Measurements from ENCODE around the gene MYT1. TPM values are rescaled to one million over a fixed set of nuclear protein-coding genes. Genes with fewer than 3 reads are reported as not detected.

The MYT1 gene
- total RNA-seq, 4 donors from 2014 or later: 0.21 TPM; not detected in 3

GRCh38 chr20:64224351-64225170, 60.3 kb downstream of the MYT1 start:
- no peak for TF ChIP-seq POLR2A (IDR thresholded peaks at IDR 0.05)
- no peak for TF ChIP-seq CTCF (IDR thresholded peaks at IDR 0.05)
- no peaks in the 10 kb centered on the region for H3K9me3 ChIP-seq
- no peaks in the 10 kb centered on the region for H3K27me3 ChIP-seq
- no peak overlapping the region for H3K4me3 ChIP-seq
- intact Hi-C loops (cut with DNase I; ENCODE audit: low total_unique reads): no loop called here
- H3K27ac ChIP-seq: no peak overlapping the region
- DNase-seq: no peak
- H3K4me1 ChIP-seq: no peaks in the 10 kb centered on the region
- H3K36me3 ChIP-seq: no peaks in the 10 kb centered on the region

GRCh38 chr20:64225171-64225595, 60.9 kb downstream of the MYT1 start:
- no peaks in the 10 kb centered on the region for H3K4me1 ChIP-seq
- H3K27me3 ChIP-seq: no peaks in the 10 kb centered on the region
- no peak overlapping the region for H3K27ac ChIP-seq
- intact Hi-C loops (cut with DNase I; ENCODE audit: low total_unique reads): no loop called here
- H3K9me3 ChIP-seq: no peaks in the 10 kb centered on the region
- TF ChIP-seq CTCF (IDR thresholded peaks at IDR 0.05): no peak
- no peak for TF ChIP-seq POLR2A (IDR thresholded peaks at IDR 0.05)
- no peak for DNase-seq
- H3K36me3 ChIP-seq: no peaks in the 10 kb centered on the region
- no peak overlapping the region for H3K4me3 ChIP-seq

- Histone ChIP-seq H3K4me1 (no peaks in the 10 kb centered on the region), H3K27ac (no peak overlapping the region), H3K36me3 (no peaks in the 10 kb centered on the region), H3K27me3 (no peaks in the 10 kb centered on the region), H3K9me3 (no peaks in the 10 kb centered on the region), H3K4me3 (no peak overlapping the region)
- no peak for DNase-seq
- intact Hi-C loops (cut with DNase I; ENCODE audit: low total_unique reads): no loop called here
- TF ChIP-seq CTCF (IDR thresholded peaks at IDR 0.05) (no peak), POLR2A (IDR thresholded peaks at IDR 0.05) (no peak)
Observed at GRCh38 chr20:64225828-64226598, 61.8 kb downstream of the MYT1 start.

- no peak overlapping the region for H3K27ac ChIP-seq
- no peak for DNase-seq
- intact Hi-C loops (cut with DNase I; ENCODE audit: low total_unique reads): no loop called here
Observed at GRCh38 chr20:64226686-64227580, 62.7 kb downstream of the MYT1 start.

More at GRCh38 chr20:64226686-64227580, 62.7 kb downstream of the MYT1 start:
- TF ChIP-seq CTCF (IDR thresholded peaks at IDR 0.05) (no peak), POLR2A (IDR thresholded peaks at IDR 0.05) (no peak)
- Histone ChIP-seq H3K27me3 (no peaks in the 10 kb centered on the region), H3K4me1 (no peaks in the 10 kb centered on the region), H3K4me3 (no peak overlapping the region), H3K9me3 (no peaks in the 10 kb centered on the region), H3K36me3 (no peaks in the 10 kb centered on the region)

Measured in uterus (tissue), 4 donors.